Kidney epithelial cell (primary cell): ENCODE results near the gene WBP1L. TPM values are rescaled to one million over a fixed set of nuclear protein-coding genes. Genes with fewer than 3 reads are reported as not detected.

ENCODE experiments used
- DNase-seq: peaks from one replicate; pipeline ENCODE4 v3.0.0-alpha.2; 2010; ENCODE audit warnings: low read depth
- H3K27me3 ChIP-seq: 2 replicates; pipeline ENCODE4 v1.6.0; 2011; ENCODE audit warnings: low read length; ENCODE audit not compliant: control insufficient read depth, insufficient read depth
- H3K36me3 ChIP-seq: 2 replicates; pipeline ENCODE4 v1.5.1; 2011; ENCODE audit warnings: low read length; ENCODE audit not compliant: control insufficient read depth, insufficient read depth
- H3K4me3 ChIP-seq: 2 replicates; pipeline ENCODE4 v1.5.1; 2011; ENCODE audit warnings: low read depth, mild to moderate bottlenecking, control low read depth, low read length
- total RNA-seq: library from RNA; depleted of rRNA; stranded (reverse); fragments of >200 nt; gene quantifications from 2 replicates; pipeline ENCODE4 v1.2.3, GENCODE V29; 2015
- TF ChIP-seq, protein P1 (sequence below): IDR thresholded peaks from 2 replicates; pipeline ENCODE4 v1.5.1; 2011; ENCODE audit warnings: mild to moderate bottlenecking, moderate library complexity, low read length, control low read depth, inconsistent platforms; ENCODE audit not compliant: insufficient read depth, poor library complexity, severe bottlenecking

Gene WBP1L
- total RNA-seq, 1 donor from 2014 or later: 67.1 TPM

GRCh38 chr10:102720337-102720736, 23.4 kb upstream of the WBP1L start:
- no peaks in the 10 kb centered on the region for H3K27me3 ChIP-seq
- no peak overlapping the region for H3K4me3 ChIP-seq
- TF ChIP-seq, protein P1, sequence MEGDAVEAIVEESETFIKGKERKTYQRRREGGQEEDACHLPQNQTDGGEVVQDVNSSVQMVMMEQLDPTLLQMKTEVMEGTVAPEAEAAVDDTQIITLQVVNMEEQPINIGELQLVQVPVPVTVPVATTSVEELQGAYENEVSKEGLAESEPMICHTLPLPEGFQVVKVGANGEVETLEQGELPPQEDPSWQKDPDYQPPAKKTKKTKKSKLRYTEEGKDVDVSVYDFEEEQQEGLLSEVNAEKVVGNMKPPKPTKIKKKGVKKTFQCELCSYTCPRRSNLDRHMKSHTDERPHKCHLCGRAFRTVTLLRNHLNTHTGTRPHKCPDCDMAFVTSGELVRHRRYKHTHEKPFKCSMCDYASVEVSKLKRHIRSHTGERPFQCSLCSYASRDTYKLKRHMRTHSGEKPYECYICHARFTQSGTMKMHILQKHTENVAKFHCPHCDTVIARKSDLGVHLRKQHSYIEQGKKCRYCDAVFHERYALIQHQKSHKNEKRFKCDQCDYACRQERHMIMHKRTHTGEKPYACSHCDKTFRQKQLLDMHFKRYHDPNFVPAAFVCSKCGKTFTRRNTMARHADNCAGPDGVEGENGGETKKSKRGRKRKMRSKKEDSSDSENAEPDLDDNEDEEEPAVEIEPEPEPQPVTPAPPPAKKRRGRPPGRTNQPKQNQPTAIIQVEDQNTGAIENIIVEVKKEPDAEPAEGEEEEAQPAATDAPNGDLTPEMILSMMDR: no peak
- no peaks in the 10 kb centered on the region for H3K36me3 ChIP-seq
- no peak for DNase-seq

DNA sequence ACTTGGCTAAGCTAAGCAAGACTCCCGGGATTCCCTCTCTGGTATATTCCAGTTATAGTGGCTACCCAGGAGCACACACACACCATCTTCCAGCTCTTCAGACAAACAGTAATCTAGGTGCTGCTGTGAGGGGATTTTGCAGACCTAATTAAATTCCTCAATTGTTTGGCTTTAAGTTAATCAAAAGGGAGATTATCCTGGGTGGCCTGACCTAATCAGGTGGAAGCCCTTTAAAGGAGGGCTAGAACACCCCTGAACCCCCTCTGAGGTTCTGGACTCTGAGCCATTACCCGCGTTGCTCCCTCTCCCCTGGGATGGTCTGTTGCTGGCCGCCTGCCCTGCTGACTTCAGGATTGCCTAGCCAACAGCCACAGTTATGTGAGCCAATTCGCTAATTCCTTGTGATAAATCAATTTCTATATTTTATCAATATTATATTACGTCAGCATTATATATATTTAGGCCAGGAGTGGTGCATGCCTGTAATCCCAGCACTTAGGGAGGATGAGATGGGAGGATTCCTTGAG, 22.9 kb upstream of the WBP1L start:
- Histone ChIP-seq H3K4me3 (no peak overlapping the region), H3K36me3 (no peaks in the 10 kb centered on the region), H3K27me3 (no peaks in the 10 kb centered on the region)
- TF ChIP-seq, protein P1: no peak
- no peak for DNase-seq

- TF ChIP-seq, protein P1: no peak
- no peaks in the 10 kb centered on the region for H3K27me3 ChIP-seq
- no peak for DNase-seq
- no peaks in the 10 kb centered on the region for H3K36me3 ChIP-seq
- H3K4me3 ChIP-seq: no peak overlapping the region
Measured at GRCh38 chr10:102721954-102722353, 21.8 kb upstream of the WBP1L start.

DNA sequence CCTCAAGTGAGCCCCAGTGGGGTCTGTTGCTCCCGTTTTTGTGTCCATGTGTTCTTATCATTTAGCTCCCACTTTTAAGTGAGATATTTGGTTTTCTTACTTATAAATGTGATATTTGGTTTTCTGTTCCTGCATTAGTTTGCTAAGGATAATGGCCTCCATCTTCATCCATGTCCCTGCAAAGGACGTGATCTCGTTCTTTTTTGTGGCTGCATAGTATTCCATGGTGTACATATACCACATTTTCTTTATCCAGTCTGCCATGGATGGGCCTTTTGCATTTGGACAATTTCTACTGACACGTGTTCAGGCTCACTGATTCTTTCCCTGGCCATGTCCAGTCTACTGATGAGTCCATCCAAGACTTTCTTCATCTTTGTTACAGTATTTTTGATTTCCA, 19.8 kb upstream of the WBP1L start:
- H3K4me3 ChIP-seq: no peak overlapping the region
- no peaks in the 10 kb centered on the region for H3K27me3 ChIP-seq
- TF ChIP-seq, protein P1: no peak
- H3K36me3 ChIP-seq: no peaks in the 10 kb centered on the region
- no peak for DNase-seq

GRCh38 chr10:102726274-102726673, 17.5 kb upstream of the WBP1L start:
- Histone ChIP-seq H3K4me3 (no peak overlapping the region), H3K27me3 (no peaks in the 10 kb centered on the region), H3K36me3 (no peaks in the 10 kb centered on the region)
- no peak for DNase-seq
- TF ChIP-seq, protein P1: no peak
